Mucosa of gallbladder (tissue), 1 donor: ENCODE data around the gene DIS3L2. TPM values are rescaled to one million over a fixed set of nuclear protein-coding genes. Genes with fewer than 3 reads are reported as not detected.
"Not testable (repeated sequence)": the region's sequence is repeated elsewhere in the genome, so short reads cannot be mapped to it uniquely, and the experiment has no call there.

Experiments
- DNase-seq: peaks from one replicate; pipeline ENCODE4 v3.0.0-alpha.2; 2020; ENCODE audit warnings: low spot score
- total RNA-seq: library from RNA; stranded (reverse); gene quantifications from one replicate; pipeline ENCODE4 v1.2.1, GENCODE V29; 2021
- donor health status: DM: no; HTN: no; CAD: no.

DIS3L2 gene
- total RNA-seq, 1 donor from 2014 or later: 36.3 TPM

- DNase-seq: not testable (repeated sequence)
Measured at GRCh38 chr2:232115728-232116361, 154.3 kb downstream of the DIS3L2 start.

DNA sequence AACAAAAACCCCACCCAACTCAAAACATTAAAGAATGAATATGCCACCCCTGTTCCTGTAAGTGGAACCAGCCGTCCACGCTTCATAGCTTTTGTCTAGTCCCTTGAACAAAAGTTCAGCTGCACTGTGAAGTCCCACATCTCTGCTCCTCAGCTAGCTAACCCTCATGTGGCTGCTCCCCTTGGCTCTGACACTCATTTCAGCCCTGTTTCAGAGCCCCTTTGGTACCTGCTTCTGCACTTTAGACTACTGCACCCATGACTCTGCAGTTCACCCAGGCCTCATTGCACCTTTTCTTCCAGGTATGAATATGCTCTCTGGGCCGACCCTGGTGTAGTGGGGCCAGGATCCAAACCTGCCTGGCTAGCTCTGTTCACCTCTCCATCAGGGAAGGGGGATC, 155.3 kb downstream of the DIS3L2 start:
- DNase-seq: no peak

DNA sequence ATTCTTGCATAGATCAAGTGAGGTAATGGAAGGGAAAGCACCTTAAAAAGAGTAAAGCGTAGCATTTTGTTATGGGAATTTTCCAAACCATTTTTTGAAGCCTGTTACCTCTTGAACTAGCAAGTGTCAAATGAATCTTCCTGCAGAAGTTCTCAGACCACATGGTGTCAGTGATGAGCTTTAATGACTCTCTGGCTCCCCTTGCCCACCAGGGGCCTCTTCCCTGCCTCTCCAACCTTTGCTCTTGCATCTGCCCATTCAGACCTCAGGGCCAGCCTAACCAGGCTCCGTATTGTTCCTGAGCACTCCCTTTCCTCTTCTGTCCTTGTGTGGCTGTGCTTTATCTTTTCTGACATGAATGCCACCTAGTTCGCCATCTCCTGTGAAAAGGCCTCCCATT, 155.9 kb downstream of the DIS3L2 start:
- DNase-seq: no peak

GRCh38 chr2:232120911-232121310, 159.4 kb downstream of the DIS3L2 start:
- DNase-seq: no peak

- no peak for DNase-seq
Measured at GRCh38 chr2:232124309-232124708, 162.8 kb downstream of the DIS3L2 start.

DNA sequence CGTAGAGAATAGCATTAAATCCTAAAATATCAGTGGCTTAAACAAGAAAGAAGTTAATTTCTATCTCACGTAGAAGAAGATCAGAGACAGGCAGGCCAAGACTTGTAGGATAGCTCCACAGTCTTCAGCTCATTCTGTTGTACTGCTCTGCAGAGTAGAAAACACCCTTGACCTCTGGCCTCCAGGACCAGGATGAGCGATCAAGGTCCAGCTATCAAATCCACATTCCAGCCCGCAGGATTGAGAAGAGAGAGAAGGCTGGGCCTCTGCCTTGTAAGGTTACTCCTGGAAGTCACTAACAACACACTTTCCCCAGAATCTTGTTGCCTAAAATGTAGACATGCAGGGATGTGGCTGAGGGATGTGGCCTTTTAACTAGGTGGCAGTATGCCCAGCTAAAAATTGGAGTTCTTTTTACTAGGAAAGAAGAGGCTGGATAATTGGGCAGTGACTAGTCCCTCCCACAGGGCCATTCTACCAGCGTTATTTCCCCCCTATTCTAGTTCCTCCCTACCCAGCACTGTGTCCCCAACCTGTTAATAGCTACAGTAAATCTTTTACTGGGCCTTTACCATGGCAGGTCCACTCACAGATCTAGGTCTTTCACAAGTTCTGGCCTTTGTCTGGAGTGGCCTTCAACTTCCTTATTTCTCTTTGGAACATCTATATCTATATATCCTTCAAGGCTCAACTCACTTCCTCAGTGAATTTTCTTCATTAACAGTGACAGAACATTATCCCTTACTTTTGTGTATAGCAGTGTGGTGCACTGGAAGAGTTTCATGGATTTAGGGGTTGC, 165.0 kb downstream of the DIS3L2 start:
- no peak for DNase-seq

GRCh38 chr2:232129483-232129882, 168.0 kb downstream of the DIS3L2 start:
- no peak for DNase-seq

- DNase-seq: no peak
Measured at GRCh38 chr2:232132181-232132580, 170.7 kb downstream of the DIS3L2 start.

DNA sequence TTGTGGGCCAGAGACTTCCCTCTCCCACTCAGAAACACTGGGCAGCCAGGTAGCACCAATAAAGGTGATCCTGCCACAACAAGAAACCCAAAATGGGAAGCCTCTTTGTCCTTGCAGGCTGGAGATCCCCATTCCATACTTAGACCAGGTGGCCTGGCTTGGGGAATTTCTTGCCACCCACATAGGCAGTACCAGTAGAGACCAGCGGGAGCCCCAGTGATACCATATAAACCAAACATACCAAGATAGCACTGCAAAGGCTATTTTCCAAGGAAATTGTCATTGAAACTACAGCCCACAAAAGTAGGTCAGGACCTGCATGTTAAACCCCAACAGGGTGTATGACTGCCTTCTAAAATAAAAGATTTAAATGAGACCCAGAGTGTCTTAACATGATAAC, 171.6 kb downstream of the DIS3L2 start:
- DNase-seq: no peak

DNA sequence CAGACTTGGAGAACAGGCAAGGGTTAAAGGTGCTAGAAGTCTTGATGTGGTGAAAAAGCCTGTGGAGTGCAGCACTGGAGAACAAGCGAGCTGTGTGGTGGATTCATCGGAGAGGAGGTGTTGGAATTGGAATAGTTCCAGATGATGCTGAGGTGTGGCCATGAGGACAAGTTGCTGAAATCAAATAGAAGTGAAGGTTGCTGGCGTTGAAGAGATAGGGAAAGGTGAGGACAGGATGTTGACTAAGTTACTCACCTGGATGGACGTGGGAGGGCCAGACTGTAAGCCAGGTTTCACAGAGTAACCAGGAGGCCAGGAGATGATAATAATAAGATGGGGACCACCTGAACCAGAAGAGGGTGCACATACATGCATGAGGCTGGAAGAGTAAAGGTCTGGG, 173.4 kb downstream of the DIS3L2 start:
- DNase-seq: no peak

- no peak for DNase-seq
Measured at GRCh38 chr2:232137356-232138147, 176.0 kb downstream of the DIS3L2 start.

- no peak for DNase-seq
Measured at GRCh38 chr2:232138441-232138840, 176.9 kb downstream of the DIS3L2 start.

DNA sequence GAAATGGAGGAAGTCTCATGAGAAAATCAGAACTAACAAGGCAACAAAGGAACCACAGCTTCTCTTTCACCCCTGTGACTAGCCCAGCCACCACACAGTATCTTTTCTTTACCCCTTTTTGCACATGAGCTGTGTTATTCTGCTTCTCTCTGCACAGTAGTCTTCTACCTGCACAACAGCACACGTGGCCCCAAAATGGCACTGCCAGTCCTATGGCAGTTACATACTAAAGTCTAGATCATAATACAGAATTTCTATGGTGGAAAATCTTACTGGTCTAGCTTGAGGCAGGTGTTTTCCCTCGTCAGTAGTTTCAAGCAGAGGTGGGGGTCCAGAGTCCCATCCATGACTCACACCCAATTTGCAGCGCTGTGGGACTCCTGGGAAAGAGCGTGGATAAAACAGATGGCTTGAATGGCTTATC, 177.7 kb downstream of the DIS3L2 start:
- DNase-seq: no peak

- DNase-seq: no peak
Measured at GRCh38 chr2:232139786-232140562, 178.5 kb downstream of the DIS3L2 start.

DNA sequence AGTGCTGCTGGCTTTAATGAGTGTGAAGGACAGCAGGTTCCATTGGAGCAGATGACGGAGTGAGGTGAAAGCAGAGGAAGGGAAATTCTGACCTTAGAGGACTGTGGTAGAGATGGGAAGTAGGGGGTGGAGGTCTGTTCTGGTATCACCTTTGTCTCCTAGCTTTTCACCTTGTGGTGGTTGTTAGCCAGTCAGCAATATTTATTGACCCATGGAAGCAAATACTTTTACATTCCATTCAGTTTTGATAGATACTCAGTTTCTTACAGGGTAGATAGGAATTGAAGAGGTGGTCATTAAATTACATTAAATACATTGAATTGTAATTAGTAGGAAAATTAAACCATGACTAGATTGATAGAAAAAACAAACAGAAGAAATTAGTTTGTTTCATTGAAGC, 180.1 kb downstream of the DIS3L2 start:
- DNase-seq: no peak

DNA sequence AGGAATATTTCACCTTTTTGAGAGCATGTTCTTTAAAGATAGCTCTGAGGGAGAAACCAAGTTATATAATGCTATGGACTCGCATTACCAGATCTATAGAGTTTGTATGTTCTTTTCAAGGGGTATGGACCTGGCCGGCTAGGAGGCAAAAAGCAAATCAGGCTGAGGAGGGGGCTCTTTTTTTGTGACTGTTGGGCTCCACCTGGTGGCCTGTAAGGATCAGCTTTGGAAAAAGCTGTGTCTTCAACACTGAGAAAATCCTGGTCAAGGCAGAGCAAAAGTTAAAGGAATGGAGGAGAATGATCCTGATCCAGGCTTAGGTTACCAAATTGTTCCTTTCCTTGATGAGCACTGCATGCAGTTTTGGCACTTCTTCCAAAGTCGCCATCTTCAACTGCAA, 180.5 kb downstream of the DIS3L2 start:
- no peak for DNase-seq

GRCh38 chr2:232142502-232142901, 181.0 kb downstream of the DIS3L2 start:
- no peak for DNase-seq

- no peak for DNase-seq
Measured at GRCh38 chr2:232146294-232146693, 184.8 kb downstream of the DIS3L2 start.

DNA sequence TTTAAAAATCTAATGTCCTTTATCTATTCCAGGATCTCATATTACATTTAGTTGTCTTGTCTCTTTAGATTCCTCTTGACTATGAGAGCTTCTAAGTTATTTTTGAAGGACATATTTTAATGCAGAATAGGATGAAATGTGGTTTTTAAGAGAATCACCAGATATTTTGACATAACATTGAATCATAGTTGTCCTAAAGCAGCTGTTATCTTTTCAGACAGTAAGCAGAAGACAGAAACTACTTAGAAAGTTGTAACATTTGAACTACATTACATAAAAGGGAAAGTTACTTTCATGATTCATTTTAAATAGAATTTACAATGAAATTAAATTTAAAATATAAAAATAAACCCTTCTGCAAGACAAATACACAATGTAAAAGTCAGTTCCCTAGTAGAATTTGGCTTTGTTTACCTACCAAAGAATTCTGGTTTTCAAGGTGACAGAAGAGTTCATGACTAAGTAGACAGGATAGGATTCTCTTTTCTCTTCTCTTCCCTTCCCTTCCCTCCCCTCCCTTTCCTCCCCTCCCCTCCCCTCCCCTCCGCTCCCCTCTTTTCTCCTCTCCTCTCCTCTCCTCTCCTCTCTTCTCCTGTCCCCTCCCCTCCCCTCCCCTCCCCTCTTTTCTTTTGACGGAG, 186.0 kb downstream of the DIS3L2 start:
- DNase-seq: no peak

DNA sequence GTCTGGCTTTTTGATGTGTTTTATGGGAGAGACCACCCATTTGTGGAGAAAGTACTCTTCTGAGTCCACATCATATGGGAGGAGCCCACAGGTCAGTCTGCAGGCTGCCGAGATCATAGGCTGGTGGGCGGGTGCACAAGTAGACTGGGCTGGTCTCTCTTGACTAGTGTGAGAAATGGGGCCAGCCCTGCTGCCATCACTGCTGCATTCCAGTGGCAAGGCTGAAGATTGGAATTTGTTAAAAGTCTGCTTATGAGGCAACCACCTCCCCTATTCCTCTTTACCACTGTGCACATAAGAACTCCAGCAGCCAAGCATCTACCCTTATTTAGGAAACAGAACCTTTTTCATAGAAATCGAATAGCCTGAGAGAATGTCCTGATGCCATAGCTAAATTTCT, 200.7 kb downstream of the DIS3L2 start:
- no peak for DNase-seq

- no peak for DNase-seq
Measured at GRCh38 chr2:232170396-232170795, 208.9 kb downstream of the DIS3L2 start.
